Activated CD4-positive, CD25-positive, alpha-beta regulatory T cell treated with anti-CD3 and anti-CD28 coated beads, Interleukin-2, amount 50 U/mL, for 24 hours (primary cell): ENCODE measurements around the gene C12orf54.
"Not testable (repeated sequence)": the region's sequence is repeated elsewhere in the genome, so short reads cannot be mapped to it uniquely, and the experiment has no call there.

Source experiments
- ATAC-seq, 2 donors: fragments of 150-1000 bp; cut with Tn5 transposase; one replicate each; pipeline ENCODE4 v1.10.0; 2021; ENCODE audit warnings: mild to moderate bottlenecking in 1 of 2, moderate library complexity in 1 of 2

C12orf54 gene

GRCh38 chr12:48510111-48510510 is 27.8 kb downstream of the C12orf54 start:
- no peak for ATAC-seq

GRCh38 chr12:48512855-48513254 is 30.6 kb downstream of the C12orf54 start:
- peak; percentile 94 to 96 for ATAC-seq

- no peak for ATAC-seq
Observed at GRCh38 chr12:48514728-48515127, 32.4 kb downstream of the C12orf54 start.

GRCh38 chr12:48520381-48520780 is 38.1 kb downstream of the C12orf54 start:
- ATAC-seq: not testable (repeated sequence)

GRCh38 chr12:48525332-48525731 is 43.0 kb downstream of the C12orf54 start, which contains the start of gene OR8S1:
OR8S1 (plus strand) TSS chr12:48525632; CDS start chr12:48525632, 0 bp downstream.
- ATAC-seq: no peak

GRCh38 chr12:48527891-48528670 is 45.8 kb downstream of the C12orf54 start:
- no peak for ATAC-seq

- ATAC-seq: no peak
Observed at GRCh38 chr12:48532601-48533000, 50.3 kb downstream of the C12orf54 start.

GRCh38 chr12:48536602-48537001 is 54.3 kb downstream of the C12orf54 start:
- no peak for ATAC-seq

GRCh38 chr12:48542300-48542928 is 60.1 kb downstream of the C12orf54 start:
- no peak for ATAC-seq

- ATAC-seq: no peak
Observed at GRCh38 chr12:48545833-48546469, 63.7 kb downstream of the C12orf54 start.
